Uterus (tissue), 2 donors: ENCODE data around the gene FGR.

ENCODE experiments used
- CTCF ChIP-seq, 4 experiments: fragments of 200-600 bp in 2 of 4; fragments of 450-650 bp in 2 of 4; sonication (generic) in 2 of 4; IDR thresholded peaks; one replicate each; pipeline ENCODE4 v1.5.1; 2016 to 2019; ENCODE audit warnings: antibody characterized with exemption in 4 of 4, mild to moderate bottlenecking in 2 of 4, moderate library complexity in 1 of 4
- POLR2A ChIP-seq, 2 donors: fragments of 450-650 bp; IDR thresholded peaks; one replicate each; pipeline ENCODE4 v1.6.1; 2016; ENCODE audit warnings: antibody characterized with exemption in 2 of 2, mild to moderate bottlenecking in 1 of 2, moderate library complexity in 1 of 2

DNA sequence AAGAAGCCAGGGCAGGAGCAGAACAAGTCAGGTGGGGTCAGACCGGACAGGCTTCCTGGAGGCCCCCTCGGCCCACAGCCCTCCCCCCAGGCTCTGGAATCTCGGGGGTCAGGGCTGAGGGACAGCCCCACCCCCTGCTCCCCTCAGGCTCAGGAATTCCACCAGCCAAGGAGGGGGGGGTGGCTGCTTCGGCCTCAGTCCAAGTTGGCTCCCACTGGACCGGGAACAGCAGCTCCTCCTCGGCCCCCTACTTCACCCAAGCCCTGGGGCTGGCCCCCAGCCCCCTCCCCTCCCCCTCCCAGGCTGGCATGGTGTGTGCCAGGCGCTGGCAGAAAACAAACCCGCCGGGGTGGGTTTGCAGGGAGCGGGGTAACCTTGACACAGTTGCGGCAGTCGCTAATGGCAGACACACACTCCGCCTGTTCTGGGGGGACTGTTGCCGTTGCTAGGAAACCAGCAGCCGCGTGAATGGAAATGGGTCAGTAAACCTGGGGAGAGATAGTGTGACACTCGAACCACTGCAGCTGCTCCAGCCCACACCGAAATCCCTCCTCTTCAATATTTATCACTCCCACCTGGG is 63.5 kb downstream of the FGR start:
- TF ChIP-seq CTCF (IDR thresholded peaks at IDR 0.05) = no peak
- no peak for TF ChIP-seq POLR2A (IDR thresholded peaks at IDR 0.05)
